GM12864 (cell line): ENCODE measurements around the gene RAP1GDS1.

Source experiments
- DNase-seq: peaks from one replicate; pipeline ENCODE4 v3.0.0-alpha.2; 2011; ENCODE audit warnings: low read depth
- H3K4me3 ChIP-seq: 2 replicates; pipeline ENCODE4 v1.5.1; 2011; ENCODE audit warnings: mild to moderate bottlenecking, low read depth, low read length, control low read depth
- CTCF ChIP-seq: IDR thresholded peaks from 2 replicates; pipeline ENCODE4 v1.5.1; 2011; ENCODE audit warnings: low read depth, mild to moderate bottlenecking, moderate library complexity, low read length, control low read depth, inconsistent platforms; ENCODE audit errors: missing control alignments

Gene RAP1GDS1

GRCh38 chr4:98421111-98421510, 159.9 kb downstream of the RAP1GDS1 start:
- DNase-seq: no peak
- H3K4me3 ChIP-seq: no peak overlapping the region
- no peak for TF ChIP-seq CTCF

GRCh38 chr4:98423009-98423408, 161.8 kb downstream of the RAP1GDS1 start:
- TF ChIP-seq CTCF: no peak
- DNase-seq: no peak
- no peak overlapping the region for H3K4me3 ChIP-seq

- no peak for TF ChIP-seq CTCF
- no peak for DNase-seq
- no peak overlapping the region for H3K4me3 ChIP-seq
Measured at GRCh38 chr4:98430708-98431403, 169.7 kb downstream of the RAP1GDS1 start.

- no peak for DNase-seq
- no peak for TF ChIP-seq CTCF
- H3K4me3 ChIP-seq: no peak overlapping the region
Measured at GRCh38 chr4:98433691-98434090, 172.5 kb downstream of the RAP1GDS1 start.

- no peak for DNase-seq
- no peak for TF ChIP-seq CTCF
- no peak overlapping the region for H3K4me3 ChIP-seq
Measured at GRCh38 chr4:98434816-98435215, 173.6 kb downstream of the RAP1GDS1 start.

- DNase-seq: no peak
- TF ChIP-seq CTCF: no peak
- no peak overlapping the region for H3K4me3 ChIP-seq
Measured at GRCh38 chr4:98444371-98444770, 183.2 kb downstream of the RAP1GDS1 start.
